Camera-type eye (tissue), 1 donor: ENCODE results near the gene NRL. TPM values are rescaled to one million over a fixed set of nuclear protein-coding genes. Genes with fewer than 3 reads are reported as not detected.

Source experiments
- total RNA-seq: library from RNA; depleted of rRNA; stranded (reverse); fragments of >200 nt; gene quantifications from one replicate; pipeline ENCODE4 v1.2.3, GENCODE V29; 2014

The NRL gene
- total RNA-seq = 394 TPM

GRCh38 chr14:24114532-24115421, at the start of gene NRL, which contains the start of gene DCAF11:
NRL (minus strand) TSS chr14:24114949; CDS start chr14:24082848, 32,101 bp downstream.
DCAF11 (plus strand) TSS chr14:24114777; CDS start chr14:24115595, 818 bp downstream.

GRCh38 chr14:24160850-24161804, 46.4 kb upstream of the NRL start, which contains the start of gene IRF9:
IRF9 (plus strand) TSS chr14:24161265; CDS start chr14:24162145, 880 bp downstream.

GRCh38 chr14:24146978-24147760, 32.4 kb upstream of the NRL start, which contains the start of gene RNF31:
RNF31 (plus strand) TSS chr14:24147498; CDS start chr14:24147699, 201 bp downstream.

DNA sequence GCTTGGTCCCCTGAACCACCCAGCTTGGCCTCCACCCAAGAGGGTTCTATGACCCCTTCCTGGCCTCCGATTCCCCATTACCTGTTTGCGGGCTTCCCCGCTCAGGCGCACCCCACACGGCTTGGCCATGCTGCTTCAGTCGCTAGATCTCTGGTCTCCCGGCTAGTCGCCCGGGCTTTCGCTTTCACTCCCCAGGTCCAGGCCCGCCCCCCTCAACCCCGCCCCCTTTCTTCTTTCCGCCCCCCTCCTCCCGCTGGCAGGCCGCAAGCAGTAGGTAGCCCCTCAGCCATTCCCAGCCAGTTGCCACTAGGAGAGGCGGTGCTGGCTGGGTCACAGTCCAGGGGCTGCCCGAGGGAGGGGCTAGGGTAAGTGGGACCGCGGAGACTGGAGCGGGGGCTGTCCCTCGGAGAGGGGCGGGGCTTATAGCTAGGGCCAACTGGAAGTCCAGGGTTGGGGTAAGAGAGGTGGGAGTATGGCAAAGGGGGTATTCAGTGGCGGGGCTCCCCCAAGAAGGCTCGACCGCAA, 31.8 kb upstream of the NRL start, which contains the start of gene PSME2:
TSS of gene PSME2 (minus strand) at position 158 of the 525 bp plus-strand sequence. CDS start at position 129, 29 bp downstream.

DNA sequence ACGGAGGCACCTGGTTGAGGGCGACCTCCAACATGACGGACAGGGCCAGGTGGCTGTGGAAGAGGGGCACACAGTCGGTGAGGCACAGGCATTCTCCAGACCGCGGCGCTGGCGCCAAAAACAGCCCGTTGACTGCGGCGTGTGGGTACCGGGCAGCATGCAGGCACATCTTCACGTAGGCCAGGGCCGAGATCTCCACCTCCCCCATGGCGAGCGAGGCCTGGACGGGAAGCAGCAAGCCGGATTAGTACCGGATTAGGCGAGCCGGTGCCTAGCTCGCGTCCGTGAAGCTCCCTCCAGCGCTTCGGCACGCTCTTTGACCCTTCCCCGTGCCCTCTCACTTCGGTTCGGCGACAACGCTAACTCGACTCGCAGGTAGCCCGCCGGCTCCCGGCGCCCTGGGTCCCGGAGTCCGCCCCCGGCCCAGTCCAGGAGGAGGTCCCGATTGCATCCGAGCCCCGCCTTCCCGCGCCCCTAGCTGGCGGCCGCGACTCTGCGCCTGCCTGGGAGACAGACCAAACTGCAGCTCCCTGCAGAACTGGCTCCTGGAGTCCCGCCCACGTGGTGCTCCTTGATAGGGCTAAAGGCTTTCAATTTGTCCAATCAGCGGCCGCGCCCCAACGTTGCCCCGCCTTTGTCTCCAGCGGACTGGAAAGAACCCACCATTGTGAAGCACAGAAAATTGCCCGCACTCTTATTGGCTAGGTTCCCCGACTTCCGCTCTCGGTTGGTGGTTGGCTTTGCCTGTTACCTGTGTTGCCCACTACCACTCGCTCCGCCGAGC, 26.5 kb upstream of the NRL start, which contains the start of gene EMC9:
TSS of gene EMC9 (minus strand) at position 495 of the 784 bp plus-strand sequence. CDS start at position 208, 287 bp downstream.

DNA sequence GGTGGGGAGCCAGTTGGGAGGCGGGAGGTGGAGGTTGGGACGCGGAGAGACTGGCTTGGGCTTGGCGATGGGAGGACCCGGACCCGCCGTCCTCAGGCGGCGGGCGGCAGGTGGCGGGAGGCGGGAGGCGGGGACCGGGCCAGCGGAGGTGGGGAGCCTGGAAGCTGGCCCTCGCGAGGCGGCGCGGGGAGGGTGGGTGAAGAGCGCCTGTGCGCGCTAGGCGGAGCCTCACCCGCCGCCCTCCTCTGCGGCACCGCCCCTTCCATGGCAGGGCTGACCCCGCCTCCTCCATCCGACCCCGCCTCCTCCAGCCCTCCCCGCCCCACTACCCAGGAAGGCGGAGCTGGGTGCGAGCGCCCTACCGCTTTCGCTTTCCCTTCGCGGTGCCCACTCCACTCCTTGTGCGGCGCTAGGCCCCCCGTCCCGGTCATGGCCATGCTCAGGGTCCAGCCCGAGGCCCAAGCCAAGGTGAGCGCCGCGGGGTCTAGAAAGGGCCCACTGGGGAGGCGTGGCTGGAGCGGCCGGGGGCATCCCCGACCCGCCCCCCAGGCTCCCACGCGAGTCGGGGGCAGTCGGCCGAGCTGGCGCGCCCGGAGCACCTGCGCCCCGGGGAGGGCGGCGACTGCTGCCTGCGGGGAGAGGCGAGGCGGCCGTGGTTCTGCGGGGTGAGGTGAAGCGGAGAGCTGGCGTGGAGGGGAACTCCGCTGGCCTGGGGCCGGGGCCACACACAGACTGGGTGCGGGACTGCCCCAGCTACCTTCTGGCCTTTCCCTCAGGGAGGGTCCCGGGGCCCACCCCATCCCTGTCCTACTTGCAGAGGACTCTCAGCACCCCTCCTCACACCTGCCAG, 21.3 kb upstream of the NRL start, which contains the start of gene PSME1:
TSS of gene PSME1 (plus strand) at position 361 of the 850 bp plus-strand sequence. CDS start at position 430, 69 bp downstream.

GRCh38 chr14:24130380-24130716, 15.6 kb upstream of the NRL start, which contains the start of gene FITM1:
FITM1 (plus strand) TSS chr14:24130659; CDS start chr14:24131564, 905 bp downstream.

GRCh38 chr14:24093901-24094840, 20.6 kb downstream of the NRL start, which contains the start of gene PCK2:
PCK2 (plus strand) TSS chr14:24094311; CDS start chr14:24094406, 95 bp downstream.

DNA sequence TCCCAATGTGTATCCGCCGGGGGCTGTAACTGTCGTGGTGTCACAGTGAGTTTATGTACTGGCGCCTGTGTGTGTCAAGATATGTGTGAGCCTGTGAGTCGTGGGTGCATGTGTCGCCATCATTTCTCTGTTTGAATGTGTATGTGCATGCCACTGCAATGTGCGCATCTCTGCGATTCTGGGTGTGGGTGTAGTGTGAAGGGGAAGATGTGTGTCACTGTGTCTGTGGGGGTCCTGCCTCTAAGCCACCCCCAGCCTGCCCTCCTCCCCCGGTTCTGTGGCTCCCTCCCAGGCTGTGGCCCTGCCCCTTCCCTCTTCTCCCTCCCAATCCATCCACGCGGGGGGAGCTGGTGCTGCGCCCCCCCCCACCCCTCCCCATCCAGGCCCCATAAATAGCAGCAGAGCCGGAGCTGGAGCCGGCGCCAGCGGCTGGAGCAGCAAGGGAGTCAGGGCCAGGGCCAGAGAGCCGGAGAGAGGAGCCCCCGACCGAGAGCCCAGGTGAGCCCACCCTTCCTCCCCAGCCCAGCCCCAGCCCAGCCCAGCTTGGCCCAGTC, 43.5 kb downstream of the NRL start, which contains the start of gene CPNE6:
TSS of gene CPNE6 (plus strand) at position 419 of the 554 bp plus-strand sequence. CDS start 1,375 bp downstream, outside the sequence.

DNA sequence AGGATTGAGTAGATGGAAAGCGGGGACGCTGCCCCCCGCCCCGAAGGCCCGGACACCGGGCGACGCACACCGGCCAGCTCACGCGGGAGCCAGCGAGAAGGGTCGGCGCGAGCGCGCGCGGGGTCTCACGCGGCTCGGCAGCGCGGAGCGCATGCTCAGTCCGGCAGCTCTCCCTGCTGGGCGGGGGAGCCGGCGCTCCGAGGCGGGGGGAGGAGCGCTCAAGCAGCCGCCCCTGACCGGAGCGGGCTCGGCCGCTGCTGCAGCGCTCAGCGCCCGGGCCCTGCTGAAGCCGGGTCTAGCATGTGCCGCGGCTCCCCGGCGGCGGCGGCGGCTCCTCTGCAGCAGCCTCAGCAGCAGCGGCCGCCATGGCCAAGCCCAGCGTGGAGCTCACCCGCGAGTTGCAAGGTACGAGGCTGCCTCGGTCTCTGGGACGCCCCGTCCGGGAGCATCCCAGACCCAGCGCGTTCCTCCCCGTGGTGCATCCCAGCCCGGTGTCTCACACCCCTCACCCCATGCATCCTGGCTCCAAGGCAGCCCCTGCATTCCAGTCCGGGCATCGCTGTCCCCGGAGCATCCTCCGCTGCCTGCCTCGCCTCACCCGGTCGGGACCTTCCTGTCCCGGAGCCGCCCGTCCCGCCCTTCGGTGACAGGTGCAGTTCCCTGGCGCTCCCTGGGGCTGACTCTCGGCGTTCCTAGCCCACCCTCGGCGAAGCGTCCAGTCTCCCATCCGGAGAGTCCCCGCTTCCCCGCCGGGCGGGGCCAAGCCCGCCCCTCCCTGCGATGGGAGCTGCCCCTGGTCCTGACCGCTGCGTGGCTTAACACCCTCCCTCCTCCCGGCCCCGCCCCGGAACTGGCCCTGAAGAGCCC, 62.7 kb downstream of the NRL start, which contains the start of gene CARMIL3:
TSS of gene CARMIL3 (plus strand) at position 221 of the 867 bp plus-strand sequence. CDS start at position 366, 145 bp downstream.

Other genes with a start within 250 kb of the NRL start
- 13.3 TPM for gene DHRS4, start 161.2 kb downstream of the NRL start, total RNA-seq
- gene DHRS4L2, start 126.0 kb downstream of the NRL start, total RNA-seq = 7.7 TPM
- 7.8 TPM for gene CARMIL3, start 62.9 kb downstream of the NRL start, total RNA-seq
- gene CPNE6, start 43.4 kb downstream of the NRL start, total RNA-seq = 5.9 TPM
- gene PCK2, start 20.6 kb downstream of the NRL start, total RNA-seq = 11.2 TPM
- gene DCAF11, start 172 bp downstream of the NRL start, total RNA-seq = 67.2 TPM
- gene FITM1, start 15.7 kb upstream of the NRL start, total RNA-seq = 11.4 TPM
- 58.5 TPM for gene PSME1, start 21.2 kb upstream of the NRL start, total RNA-seq
- 15.1 TPM for gene EMC9, start 26.6 kb upstream of the NRL start, total RNA-seq
- 28.6 TPM for gene PSME2, start 31.7 kb upstream of the NRL start, total RNA-seq
- gene RNF31, start 32.5 kb upstream of the NRL start, total RNA-seq = 72.5 TPM
- gene IRF9, start 46.3 kb upstream of the NRL start, total RNA-seq = 35.1 TPM
- 22.4 TPM for gene REC8, start 57.1 kb upstream of the NRL start, total RNA-seq
- gene IPO4, start 73.9 kb upstream of the NRL start, total RNA-seq = 19.1 TPM
- 58.9 TPM for gene TM9SF1, start 80.5 kb upstream of the NRL start, total RNA-seq
- not detected for gene TSSK4, start 90.7 kb upstream of the NRL start, total RNA-seq
- gene CHMP4A, start 98.5 kb upstream of the NRL start, total RNA-seq = 53.5 TPM
- gene MDP1, start 101.1 kb upstream of the NRL start, total RNA-seq = 20.5 TPM
- 61.8 TPM for gene NEDD8, start 117.4 kb upstream of the NRL start, total RNA-seq
- 62.6 TPM for gene GMPR2, start 118.0 kb upstream of the NRL start, total RNA-seq
- gene TINF2, start 127.7 kb upstream of the NRL start, total RNA-seq = 44.8 TPM
- 6.2 TPM for gene TGM1, start 148.2 kb upstream of the NRL start, total RNA-seq
- 26.6 TPM for gene RABGGTA, start 156.6 kb upstream of the NRL start, total RNA-seq
- gene DHRS1, start 184.8 kb upstream of the NRL start, total RNA-seq = 19.4 TPM
- gene NOP9, start 184.9 kb upstream of the NRL start, total RNA-seq = 21.8 TPM
- 17.5 TPM for gene CIDEB, start 193.0 kb upstream of the NRL start, total RNA-seq
- gene LTB4R2, start 195.2 kb upstream of the NRL start, total RNA-seq = 6.9 TPM
- gene LTB4R, start 196.6 kb upstream of the NRL start, total RNA-seq = 2.7 TPM
- gene ADCY4, start 220.1 kb upstream of the NRL start, total RNA-seq = 13.0 TPM
- 4.4 TPM for gene RIPK3, start 225.0 kb upstream of the NRL start, total RNA-seq